Activated CD4-positive, CD25-positive, alpha-beta regulatory T cell treated with anti-CD3 and anti-CD28 coated beads, Interleukin-2, amount 50 U/mL, for 16 hours (primary cell): ENCODE data around the gene DOLK.

ENCODE experiments used
- DNase-seq: peaks from one replicate; pipeline ENCODE4 v3.0.0-alpha.2; 2020; ENCODE audit warnings: low read depth, low spot score

DOLK gene

DNA sequence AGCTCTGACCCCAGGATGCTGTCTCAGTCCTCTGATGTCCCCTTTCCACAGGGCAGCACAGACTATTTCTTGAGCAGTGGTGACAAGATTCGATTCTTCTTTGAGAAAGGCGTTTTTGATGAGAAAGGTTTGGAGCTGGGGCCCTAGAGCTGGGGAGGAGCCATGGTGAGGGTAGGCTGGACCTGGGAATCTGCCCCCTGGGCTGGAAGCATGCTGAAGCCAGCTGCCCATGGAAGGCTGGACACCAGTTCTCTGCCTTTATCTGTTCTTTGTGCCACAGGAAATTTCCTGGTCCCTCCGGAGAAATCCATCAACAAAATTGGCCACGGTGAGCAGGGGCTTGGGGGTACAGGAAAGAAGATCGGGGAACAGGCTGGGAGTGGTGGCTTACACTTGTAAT lies 13.7 kb downstream of the DOLK start:
- no peak for DNase-seq

GRCh38 chr9:128929560-128929959 lies 17.8 kb downstream of the DOLK start:
- DNase-seq = no peak

DNA sequence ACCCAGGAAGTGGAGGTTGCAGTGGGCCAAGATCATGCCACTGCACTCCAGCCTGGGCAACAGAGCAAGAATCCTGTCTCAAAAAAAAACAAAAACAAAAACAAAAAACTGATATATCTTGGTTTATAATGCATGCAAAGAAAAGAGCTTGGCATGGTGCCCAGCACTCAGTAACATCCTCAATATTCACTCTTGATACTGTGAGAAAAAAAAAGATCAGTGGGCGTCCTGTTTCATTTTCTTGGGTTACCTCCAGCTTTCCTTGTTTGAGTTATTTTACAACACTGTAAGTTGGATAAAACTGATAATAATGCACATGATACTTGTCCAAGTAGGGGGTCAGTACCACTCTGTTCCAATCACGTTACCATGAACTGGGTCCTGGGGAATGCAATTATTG lies 18.8 kb downstream of the DOLK start:
- DNase-seq = no peak

GRCh38 chr9:128927731-128928411 lies 19.5 kb downstream of the DOLK start:
- DNase-seq = no peak

DNA sequence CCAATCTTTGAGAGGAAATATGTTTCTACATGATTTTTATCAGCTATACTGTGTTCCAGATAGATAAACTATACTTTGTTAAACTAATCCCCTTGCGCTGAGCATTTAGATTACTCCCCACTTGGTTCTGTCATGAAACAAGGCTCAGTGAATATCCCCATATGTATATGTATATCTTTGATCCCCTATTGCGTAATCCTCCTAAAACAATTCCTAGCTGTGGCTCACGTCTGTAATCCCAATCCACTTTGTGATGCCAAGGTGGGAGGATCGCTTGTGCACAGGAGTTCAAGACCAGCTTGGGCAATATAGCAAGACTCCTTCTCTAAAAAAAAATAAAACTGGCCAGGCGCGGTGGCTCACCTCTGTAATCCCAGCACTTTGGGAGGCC lies 23.9 kb downstream of the DOLK start:
- no peak for DNase-seq

GRCh38 chr9:128921881-128922763 lies 25.3 kb downstream of the DOLK start:
- no peak for DNase-seq

DNA sequence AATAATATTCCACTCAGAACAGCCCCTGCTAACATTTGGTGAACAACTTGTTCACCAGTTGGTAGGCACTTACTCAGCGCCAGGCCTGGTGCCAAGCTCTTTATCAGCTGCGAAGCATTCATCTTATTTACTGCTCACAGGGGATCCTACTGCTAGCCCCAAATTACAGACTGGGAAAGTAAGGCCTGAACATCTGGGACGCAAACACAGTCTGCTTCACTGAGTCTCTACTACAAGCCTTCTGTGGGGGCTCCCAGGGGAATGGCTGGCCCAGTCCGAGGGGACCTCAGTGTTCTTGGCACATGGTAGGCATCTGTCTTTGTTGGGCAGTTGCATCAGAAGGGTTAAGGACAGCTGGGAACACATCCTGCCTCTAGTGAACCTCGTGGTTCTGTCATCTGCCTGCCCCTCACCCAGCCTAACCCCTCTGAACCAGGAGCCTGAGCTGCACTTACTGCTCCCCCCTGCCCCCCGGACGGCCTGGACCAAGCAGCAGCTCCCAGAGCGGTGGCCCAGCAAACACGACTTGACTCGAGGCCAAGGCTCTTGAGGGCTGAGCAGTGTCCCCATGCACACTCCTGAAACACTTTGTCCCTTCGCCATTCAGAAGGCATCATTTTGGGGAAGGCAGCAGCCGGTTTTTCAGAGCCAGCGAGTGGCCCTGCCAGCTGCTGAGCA lies 26.9 kb downstream of the DOLK start, which contains the start of gene PHYHD1:
Gene PHYHD1 (plus strand): TSS at position 602 of the 678 bp plus-strand sequence. CDS start 1,342 bp downstream, outside the sequence.
- DNase-seq = no peak

- DNase-seq = no peak
Observed at GRCh38 chr9:128919402-128920089, 27.9 kb downstream of the DOLK start.

GRCh38 chr9:128918921-128919320 lies 28.5 kb downstream of the DOLK start:
- DNase-seq = no peak

DNA sequence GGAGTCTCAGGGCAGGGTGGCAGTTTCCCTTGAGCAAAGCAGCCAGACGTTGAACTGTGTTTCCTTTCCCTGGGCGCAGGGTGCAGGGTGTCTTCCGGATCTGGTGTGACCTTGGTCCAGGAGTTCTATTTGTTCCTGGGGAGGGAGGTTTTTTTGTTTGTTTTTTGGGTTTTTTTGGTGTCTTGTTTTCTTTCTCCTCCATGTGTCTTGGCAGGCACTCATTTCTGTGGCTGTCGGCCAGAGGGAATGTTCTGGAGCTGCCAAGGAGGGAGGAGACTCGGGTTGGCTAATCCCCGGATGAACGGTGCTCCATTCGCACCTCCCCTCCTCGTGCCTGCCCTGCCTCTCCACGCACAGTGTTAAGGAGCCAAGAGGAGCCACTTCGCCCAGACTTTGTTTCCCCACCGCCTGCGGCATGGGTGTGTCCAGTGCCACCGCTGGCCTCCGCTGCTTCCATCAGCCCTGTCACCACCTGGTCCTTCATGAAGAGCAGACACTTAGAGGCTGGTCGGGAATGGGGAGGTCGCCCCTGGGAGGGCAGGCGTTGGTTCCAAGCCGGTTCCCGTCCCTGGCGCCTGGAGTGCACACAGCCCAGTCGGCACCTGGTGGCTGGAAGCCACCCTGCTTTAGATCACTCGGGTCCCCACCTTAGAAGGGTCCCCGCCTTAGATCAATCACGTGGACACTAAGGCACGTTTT lies 30.1 kb downstream of the DOLK start:
- no peak for DNase-seq

DNA sequence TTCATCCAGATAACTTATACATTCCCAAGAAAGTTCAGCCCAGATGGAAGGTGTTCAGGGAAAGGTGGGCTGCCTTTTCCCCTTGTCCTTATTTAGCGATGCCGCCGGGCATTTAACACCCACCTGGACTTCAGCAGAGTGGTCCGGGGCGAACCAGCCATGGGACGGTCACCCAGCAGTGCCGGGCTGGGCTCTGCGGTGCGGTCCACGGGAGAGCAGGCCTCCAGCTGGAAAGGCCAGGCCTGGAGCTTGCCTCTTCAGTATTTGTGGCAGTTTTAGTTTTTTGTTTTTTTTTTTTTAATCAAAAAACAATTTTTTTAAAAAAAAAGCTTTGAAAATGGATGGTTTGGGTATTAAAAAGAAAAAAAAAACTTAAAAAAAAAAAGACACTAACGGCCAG lies 30.7 kb downstream of the DOLK start:
- no peak for DNase-seq

- no peak for DNase-seq
Observed at GRCh38 chr9:128916204-128916603, 31.2 kb downstream of the DOLK start.

DNA sequence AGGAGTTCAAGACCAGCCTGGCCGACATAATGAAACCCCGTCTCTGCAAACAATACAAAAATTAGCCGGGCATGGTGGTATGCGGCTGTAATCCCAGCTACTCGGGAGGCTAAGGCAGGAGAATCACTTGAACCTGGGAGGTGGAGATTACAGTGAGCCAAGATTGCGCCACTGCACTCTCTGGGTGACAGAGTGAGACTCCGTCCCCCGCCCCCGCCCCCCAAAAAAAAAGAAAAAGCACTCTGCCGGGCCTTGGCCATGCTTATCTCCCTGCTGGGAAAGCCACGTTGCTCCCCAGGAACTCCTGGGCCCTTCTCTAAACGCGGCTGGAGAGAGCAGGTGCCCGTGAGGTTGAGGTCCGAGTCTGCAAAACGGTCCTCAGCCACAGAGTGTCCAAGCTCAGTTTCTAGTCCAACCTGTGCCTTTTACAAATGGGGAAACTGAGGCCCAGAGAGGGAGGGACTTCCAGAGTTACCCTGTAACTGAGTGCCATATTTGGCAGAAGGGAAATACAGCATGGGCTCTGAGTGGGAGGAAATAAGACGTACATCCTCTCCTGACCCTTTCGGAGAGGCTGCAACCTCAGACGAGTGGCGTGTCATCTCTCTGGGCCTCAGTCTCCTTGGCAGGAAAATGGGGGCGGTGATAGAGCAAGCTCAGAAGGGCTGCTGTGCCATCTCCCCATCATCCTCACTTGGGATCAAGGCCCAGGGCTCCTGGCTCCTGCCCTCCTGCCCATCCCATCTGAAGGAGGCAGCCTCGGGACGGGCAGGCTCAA lies 33.2 kb downstream of the DOLK start:
- DNase-seq = no peak

GRCh38 chr9:128913048-128913900 lies 34.1 kb downstream of the DOLK start:
- DNase-seq = no peak

- no peak for DNase-seq
Observed at GRCh38 chr9:128912270-128912853, 35.0 kb downstream of the DOLK start.

DNA sequence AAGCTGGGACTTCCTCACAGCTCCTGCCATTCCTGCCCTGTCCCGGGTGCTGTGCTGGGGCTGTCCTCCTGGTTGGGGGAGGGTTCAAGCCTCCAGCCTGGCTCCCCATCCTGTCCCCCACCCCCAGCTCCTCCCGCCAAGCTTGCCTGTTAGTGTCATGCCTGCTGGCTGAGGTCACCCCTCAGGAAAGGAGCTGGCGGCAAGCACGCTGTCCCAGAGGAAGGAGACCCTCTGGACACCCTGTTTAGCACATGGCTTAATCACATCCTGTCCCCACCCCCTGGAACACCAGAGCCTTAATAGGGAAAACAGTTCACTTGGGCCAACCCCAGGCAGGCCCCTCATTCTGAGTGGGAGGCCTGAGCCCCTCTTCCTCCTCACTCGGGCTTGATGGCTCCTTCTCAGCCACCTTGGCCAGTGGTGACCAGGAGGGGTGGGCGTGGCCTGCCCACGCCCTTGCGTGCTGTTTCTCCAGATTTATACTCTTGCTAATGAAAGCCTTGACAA lies 35.8 kb downstream of the DOLK start:
- no peak for DNase-seq

GRCh38 chr9:128910906-128911305 lies 36.5 kb downstream of the DOLK start:
- DNase-seq = no peak

DNA sequence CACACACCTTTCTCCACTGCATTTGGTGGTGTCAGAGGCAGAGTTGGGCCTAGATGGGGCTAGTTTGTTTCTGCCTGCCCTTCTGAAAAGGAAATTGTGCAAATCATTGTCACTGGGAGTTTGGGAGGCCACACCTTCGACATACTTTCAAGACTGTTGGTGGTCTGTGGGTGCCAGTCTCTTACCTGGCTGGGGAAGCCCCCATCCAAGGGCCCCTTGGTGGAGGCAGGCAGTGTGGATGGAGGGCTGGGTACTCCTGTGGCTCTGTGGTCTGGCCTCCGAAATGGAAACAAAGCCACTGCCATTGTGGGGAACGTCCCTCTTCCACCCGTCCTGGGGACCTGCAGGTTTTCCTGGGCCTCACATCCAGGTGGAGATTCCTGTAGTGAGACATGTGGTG lies 37.5 kb downstream of the DOLK start:
- DNase-seq = no peak

GRCh38 chr9:128908372-128908771 lies 39.0 kb downstream of the DOLK start:
- DNase-seq = no peak
